SIG-M5 treated with dmso at 0.1 percent for 504 hours (cell line): ENCODE measurements around the gene DNAJC3.
A peak's percentile ranks its signal among the peaks of the same experiment; 100 is the strongest.
"Not testable (repeated sequence)": the region's sequence is repeated elsewhere in the genome, so short reads cannot be mapped to it uniquely, and the experiment has no call there.

Experiments used
- DNase-seq: peaks from one replicate; lab custom pipeline; 2025; ENCODE audit not compliant: unreplicated experiment; lab: John Stamatoyannopoulos, UW

DNAJC3 gene

DNA sequence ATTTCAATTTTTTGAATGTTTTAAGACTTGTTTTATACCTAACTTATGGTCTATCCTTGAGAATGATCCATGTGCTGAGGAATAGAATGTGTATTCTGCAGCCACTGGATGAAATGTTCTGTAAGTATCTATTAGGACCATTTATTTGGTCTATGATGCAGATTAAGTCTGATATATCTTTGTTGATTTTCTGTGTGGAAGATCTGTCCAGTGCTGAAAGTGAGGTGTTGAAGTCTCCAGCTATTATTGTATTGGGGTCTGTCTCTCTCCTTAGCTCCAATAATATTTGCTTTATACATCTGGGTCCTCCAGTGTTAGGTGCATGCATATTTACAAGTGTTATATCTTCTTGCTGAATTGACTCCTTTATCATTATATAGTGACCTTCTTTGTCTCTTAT is 9.7 kb upstream of the DNAJC3 start:
- DNase-seq: not testable (repeated sequence)

DNA sequence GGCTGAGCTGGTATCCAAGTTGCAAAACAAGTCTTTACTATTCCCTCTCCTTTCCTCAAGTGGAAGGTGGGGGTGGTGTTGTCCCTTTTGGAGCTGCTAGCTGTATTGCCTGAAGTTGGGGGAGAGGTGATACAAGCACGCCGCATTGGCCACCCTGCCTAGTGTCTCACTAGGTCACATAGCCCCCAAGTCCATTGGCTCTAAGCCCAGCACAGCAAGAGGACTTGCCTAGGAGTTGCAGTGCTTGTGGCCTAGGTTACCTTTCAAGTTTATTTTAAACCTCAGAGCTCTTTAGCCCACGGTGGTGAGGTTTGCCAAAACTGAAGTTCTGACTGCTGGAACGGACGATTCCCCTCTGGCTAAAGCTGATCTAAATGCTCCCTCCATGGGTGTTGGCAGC is 5.3 kb upstream of the DNAJC3 start:
- no peak for DNase-seq

GRCh38 chr13:95676105-95676761 is 706 bp upstream of the DNAJC3 start:
- peak; percentile 73 for DNase-seq

GRCh38 chr13:95677564-95678266 is 776 bp downstream of the DNAJC3 start:
- peak; percentile 26 for DNase-seq

DNA sequence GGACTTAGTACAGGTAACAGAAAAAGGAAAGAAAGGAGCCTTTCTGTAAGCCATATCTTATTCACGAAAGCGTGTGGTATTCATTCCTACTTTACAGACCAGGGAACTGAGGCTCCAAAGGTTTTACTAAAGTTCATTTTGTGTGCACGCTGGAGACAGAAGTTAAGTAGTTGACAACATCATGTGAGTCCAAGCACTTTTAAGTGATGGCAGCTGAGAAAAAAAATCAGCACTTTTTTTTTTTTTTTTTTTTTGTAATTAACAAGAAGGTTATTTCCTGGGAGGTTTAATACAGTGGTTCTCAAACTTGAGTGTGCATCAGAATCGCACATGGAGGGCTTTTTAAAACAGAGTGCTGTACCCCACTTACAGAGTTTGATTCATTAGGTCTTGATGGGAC is 2.0 kb downstream of the DNAJC3 start:
- DNase-seq: no peak

- peak; percentile 44 for DNase-seq
These were observed 2.8 kb downstream of the DNAJC3 start for GRCh38 chr13:95679722-95680121.

DNA sequence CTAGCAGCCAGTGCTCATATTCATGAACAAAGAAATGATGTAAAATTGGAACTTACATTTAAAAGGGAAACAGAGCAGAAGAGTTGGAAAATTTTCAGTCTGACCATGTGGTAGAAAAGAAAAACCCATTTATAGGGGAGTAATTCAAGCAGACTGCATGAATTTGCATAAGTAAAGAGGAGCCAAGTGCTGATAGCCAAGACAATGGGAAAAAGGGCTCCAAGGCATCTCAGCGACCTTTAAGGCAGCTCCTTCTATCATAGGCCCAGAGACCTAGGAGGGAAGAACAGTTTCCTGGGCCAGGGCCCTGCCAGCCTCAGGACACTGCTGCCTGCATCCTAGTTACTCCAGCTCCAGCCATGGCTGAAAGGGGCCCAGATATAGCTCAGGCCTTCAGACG is 7.5 kb downstream of the DNAJC3 start:
- DNase-seq: no peak

GRCh38 chr13:95684960-95685359 is 8.0 kb downstream of the DNAJC3 start:
- DNase-seq: not testable (repeated sequence)

- no peak for DNase-seq
These were observed 12.6 kb downstream of the DNAJC3 start for GRCh38 chr13:95689582-95689926.

GRCh38 chr13:95690986-95691385 is 14.0 kb downstream of the DNAJC3 start:
- not testable (repeated sequence) for DNase-seq

DNA sequence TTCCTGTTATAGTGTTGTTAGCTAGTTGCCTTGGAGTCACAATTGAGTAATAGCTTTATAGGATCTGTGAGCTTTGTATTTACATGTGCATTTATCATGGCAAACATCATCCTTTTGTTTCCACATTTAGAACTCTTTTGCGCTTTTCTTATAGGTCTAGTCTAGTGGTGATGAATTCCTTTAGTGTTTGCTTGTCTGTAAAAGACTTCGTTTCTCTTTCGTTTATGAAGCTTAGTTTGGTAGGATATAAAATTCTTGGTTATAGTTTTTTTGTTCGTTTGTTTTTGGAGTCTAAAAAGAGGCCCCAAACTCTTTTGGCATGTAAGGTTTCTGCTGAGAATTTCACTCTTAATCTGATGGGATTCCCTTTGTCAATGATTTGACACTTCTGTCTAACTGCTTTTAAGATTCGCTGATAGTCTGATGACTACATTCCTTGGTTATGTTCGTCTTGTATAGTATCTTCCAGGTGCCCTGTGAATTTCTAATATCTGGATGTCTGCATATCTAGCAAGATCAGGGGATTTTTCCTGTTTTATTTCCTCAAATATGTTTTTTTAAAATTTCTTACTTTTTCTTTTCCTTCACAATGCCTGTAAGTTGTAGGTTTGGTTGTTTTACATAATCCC is 20.2 kb downstream of the DNAJC3 start:
- DNase-seq: peak; percentile 34

DNA sequence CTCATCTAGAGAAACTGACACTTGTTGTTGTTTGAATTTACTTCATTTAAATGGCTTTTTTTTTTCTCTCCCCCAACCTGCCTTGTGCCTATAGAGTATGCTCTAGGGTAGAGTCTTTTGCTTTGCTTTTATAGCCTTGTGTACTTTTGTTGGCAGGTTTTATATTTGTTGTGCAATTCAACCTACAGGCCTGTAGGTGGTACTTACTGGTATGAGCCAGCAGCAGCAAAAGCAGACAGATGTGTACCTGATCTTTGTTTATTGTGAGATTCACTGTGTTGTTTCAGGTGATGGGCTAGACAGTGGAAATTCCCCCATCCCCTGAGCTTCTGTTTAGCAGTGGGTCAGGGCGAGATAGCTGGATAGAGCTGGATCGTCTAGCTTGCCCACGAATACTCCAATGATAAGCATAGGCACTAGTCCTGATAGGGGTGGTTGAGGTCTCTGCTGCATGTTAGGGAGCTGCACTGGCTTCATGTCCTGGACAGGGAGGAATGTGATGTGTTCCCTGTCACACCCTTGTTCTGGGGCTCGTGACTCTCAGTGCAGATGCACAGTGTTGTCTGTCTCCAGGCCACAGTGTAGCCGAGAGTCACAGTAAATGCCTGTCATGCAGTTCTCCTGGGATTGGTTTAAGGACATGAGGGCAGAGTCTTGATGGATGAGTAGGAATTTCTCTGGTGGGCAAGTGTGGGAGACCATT is 21.3 kb downstream of the DNAJC3 start:
- DNase-seq: no peak

GRCh38 chr13:95703576-95703975 is 26.6 kb downstream of the DNAJC3 start:
- DNase-seq: peak; percentile 22

DNA sequence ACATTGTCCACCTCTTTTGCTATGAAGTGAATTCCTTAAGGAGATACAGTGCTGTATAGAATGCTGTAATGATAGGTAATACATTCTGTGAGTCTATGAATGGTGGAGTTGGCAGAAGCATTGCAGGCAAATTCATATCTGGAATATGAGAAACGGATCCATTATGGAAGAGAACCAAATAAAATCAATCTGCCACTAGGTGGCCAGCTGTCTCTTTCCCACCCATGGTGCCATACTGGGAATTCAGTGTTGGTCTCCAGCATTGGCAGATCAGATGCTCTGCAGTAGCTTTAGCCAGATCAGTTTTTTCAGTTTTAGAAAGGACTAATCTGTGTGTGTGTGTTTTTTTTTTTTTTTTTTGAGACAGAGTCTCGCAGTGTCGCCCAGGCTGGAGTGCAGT is 27.6 kb downstream of the DNAJC3 start:
- no peak for DNase-seq

GRCh38 chr13:95706356-95706755 is 29.4 kb downstream of the DNAJC3 start:
- no peak for DNase-seq

GRCh38 chr13:95707035-95707434 is 30.1 kb downstream of the DNAJC3 start:
- no peak for DNase-seq

GRCh38 chr13:95707442-95708390 is 30.8 kb downstream of the DNAJC3 start:
- peak; percentile 80 for DNase-seq

DNA sequence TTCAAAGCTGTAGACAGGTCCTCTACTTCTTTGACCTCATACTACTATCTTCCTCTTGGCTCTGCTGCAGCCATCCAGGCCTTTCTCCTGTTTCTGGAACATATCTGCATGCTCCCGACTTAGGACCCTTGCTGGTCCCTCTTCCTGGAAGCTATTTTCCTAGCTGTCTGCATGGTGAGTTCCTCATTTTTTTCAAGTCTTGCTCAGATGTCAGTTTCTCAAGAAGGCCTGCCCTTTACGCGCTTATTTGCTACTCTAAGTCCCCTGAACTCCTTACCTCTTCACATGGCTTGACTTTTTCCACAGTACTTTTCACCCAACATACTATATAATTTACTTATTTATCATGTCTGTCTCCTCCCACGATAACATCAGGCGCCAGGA is 31.4 kb downstream of the DNAJC3 start:
- DNase-seq: peak; percentile 33

GRCh38 chr13:95708811-95709500 is 32.0 kb downstream of the DNAJC3 start:
- DNase-seq: peak; percentile 14

DNA sequence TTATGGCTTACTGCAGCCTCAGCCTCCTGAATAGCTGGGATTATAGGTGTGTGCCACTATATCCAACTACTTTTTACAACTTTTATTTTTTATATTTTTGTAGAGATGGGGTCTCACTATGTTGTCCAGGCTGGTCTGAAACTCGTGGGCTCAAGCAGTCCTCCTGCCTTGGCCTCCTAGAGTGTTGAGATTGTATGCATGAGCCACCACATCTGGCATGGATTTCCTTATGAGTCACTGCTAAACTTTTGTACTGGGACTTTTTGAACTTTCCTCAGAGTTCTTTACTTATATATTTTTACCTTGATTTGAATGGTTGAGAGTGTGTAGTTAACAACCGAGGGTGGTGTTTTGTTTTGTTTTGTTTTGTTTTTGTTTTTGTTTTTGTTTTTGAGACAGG is 33.4 kb downstream of the DNAJC3 start:
- no peak for DNase-seq
